ENCODE measurements around the gene KCNC3. TPM values are rescaled to one million over a fixed set of nuclear protein-coding genes. Genes with fewer than 3 reads are reported as not detected.

Gene KCNC3
- total and polyA plus RNA-seq, 10 of the 15 experiments (the other 5 are each of a cell fraction or from before 2014, with no cell fraction given): 0.08 to 3.8 (median 0.44) TPM; not detected in 2

DNA sequence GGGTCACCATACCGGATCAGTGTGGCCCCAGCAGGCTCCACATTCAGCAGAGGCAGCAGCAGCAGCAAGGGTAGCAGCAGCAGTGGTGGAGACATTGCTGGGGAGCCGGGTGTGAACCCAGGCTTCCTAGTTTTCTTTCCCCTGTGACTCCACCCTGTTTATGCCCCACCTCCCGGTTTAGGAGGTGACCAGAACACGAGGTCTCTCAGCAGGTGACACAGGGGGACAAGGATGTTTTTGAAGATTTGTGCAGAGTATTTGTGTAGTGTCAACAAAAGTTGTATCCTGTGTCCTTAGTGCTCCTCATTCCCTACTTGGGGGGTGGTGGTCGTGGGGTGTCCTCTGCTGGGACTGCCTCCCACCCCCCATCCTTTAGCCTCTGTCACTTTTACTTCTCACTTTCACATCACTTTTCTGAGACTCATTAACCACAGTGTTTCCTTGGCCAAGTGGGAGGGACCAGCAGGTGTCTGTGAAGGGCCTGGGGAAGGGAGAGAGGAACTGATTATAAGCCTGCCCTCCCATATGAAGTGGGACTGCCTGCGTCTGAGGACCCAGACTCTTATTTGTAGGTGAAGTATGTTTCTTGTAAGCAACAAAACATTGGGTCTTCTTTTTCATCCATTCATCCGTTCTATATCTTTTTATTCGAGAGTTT, 15.6 kb upstream of the KCNC3 start (continued):
- TF ChIP-seq CTCF (IDR thresholded peaks at IDR 0.05 in 2 of 3, conservative IDR thresholded peaks at IDR 0.05 in 1 of 3; ENCODE audit: control insufficient read depth in 2 of 3, extremely low read depth in 1 of 3, insufficient read depth in 1 of 3, low read depth in 3 of 3, low read length in 3 of 3) (no peak), BCL11A (IDR thresholded peaks at IDR 0.05; ENCODE audit: low read depth, low read length) (peak; percentile 84), NFIC (IDR thresholded peaks at IDR 0.05; ENCODE audit: low read depth, low read length) (peak; percentile 81; the same call in 1 of the 2 replicates), ZSCAN29 (IDR thresholded peaks at IDR 0.05) (no peak), HDGF (IDR thresholded peaks at IDR 0.05) (peak; percentile 24; the same call in 1 of the 2 replicates), SUZ12 (IDR thresholded peaks at IDR 0.05; ENCODE audit: unreplicated experiment) (no peak), PML (IDR thresholded peaks at IDR 0.05; ENCODE audit: low read length) (peak; percentile 85), GATAD2B (conservative IDR thresholded peaks at IDR 0.05; ENCODE audit: low read depth) (peak; percentile 98), RB1 (IDR thresholded peaks at IDR 0.05; ENCODE audit: borderline replicate concordance) (no peak; the same call in 1 of the 2 replicates), ZNF384 (IDR thresholded peaks at IDR 0.05; ENCODE audit: borderline replicate concordance, low read depth, low read length) (no peak), GABPA (IDR thresholded peaks at IDR 0.05; ENCODE audit: low read depth) (no peak), ZNF207 (IDR thresholded peaks at IDR 0.05; ENCODE audit: borderline replicate concordance) (no peak; the same call in 1 of the 2 replicates), TBL1XR1 (IDR thresholded peaks at IDR 0.05; ENCODE audit: low read depth, low read length) (no peak), FOXK2 (IDR thresholded peaks at IDR 0.05) (peak; percentile 72; the same call in 1 of the 2 replicates), CBX5 (IDR thresholded peaks at IDR 0.05; ENCODE audit: low read depth) (peak; percentile 74; the same call in 1 of the 2 replicates), RFX5 (IDR thresholded peaks at IDR 0.05; ENCODE audit: low read depth, low read length) (no peak), ZBTB33 (IDR thresholded peaks at IDR 0.05) (no peak), CREM (IDR thresholded peaks at IDR 0.05; ENCODE audit: low read depth) (peak; percentile 87), SMAD5 (IDR thresholded peaks at IDR 0.05; ENCODE audit: low read depth) (peak; percentile 87), RELA (IDR thresholded peaks at IDR 0.05; ENCODE audit: borderline replicate concordance, partially characterized antibody) (no peak), SMAD1 (IDR thresholded peaks at IDR 0.05; ENCODE audit: low read depth, partially characterized antibody) (peak; percentile 11)
- TF ChIP-seq, protein P1, sequence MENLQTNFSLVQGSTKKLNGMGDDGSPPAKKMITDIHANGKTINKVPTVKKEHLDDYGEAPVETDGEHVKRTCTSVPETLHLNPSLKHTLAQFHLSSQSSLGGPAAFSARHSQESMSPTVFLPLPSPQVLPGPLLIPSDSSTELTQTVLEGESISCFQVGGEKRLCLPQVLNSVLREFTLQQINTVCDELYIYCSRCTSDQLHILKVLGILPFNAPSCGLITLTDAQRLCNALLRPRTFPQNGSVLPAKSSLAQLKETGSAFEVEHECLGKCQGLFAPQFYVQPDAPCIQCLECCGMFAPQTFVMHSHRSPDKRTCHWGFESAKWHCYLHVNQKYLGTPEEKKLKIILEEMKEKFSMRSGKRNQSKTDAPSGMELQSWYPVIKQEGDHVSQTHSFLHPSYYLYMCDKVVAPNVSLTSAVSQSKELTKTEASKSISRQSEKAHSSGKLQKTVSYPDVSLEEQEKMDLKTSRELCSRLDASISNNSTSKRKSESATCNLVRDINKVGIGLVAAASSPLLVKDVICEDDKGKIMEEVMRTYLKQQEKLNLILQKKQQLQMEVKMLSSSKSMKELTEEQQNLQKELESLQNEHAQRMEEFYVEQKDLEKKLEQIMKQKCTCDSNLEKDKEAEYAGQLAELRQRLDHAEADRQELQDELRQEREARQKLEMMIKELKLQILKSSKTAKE (IDR thresholded peaks at IDR 0.05; ENCODE audit: low read depth, poor library complexity, severe bottlenecking): peak; percentile 97
- TF ChIP-seq, protein P2, sequence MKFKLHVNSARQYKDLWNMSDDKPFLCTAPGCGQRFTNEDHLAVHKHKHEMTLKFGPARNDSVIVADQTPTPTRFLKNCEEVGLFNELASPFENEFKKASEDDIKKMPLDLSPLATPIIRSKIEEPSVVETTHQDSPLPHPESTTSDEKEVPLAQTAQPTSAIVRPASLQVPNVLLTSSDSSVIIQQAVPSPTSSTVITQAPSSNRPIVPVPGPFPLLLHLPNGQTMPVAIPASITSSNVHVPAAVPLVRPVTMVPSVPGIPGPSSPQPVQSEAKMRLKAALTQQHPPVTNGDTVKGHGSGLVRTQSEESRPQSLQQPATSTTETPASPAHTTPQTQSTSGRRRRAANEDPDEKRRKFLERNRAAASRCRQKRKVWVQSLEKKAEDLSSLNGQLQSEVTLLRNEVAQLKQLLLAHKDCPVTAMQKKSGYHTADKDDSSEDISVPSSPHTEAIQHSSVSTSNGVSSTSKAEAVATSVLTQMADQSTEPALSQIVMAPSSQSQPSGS (IDR thresholded peaks at IDR 0.05; ENCODE audit: low read length): peak; percentile 80; the same call in 1 of the 2 replicates
